GM18858 (cell line): ENCODE data around the gene DNER.
"Not testable (repeated sequence)": the region's sequence is repeated elsewhere in the genome, so short reads cannot be mapped to it uniquely, and the experiment has no call there.

Source experiments
- ATAC-seq: cut with Tn5 transposase; IDR thresholded peaks from one replicate; pipeline ENCODE4 v1.9.1; 2021; ENCODE audit not compliant: unreplicated experiment

DNER gene

GRCh38 chr2:229714080-229714735 is at the start of gene DNER:
TSS of gene DNER (minus strand) at chr2:229714555. CDS start at chr2:229714423, 132 bp downstream.
- ATAC-seq = peak; percentile 57

- no peak for ATAC-seq
These were observed 47.3 kb upstream of the DNER start for GRCh38 chr2:229761663-229762062.

GRCh38 chr2:229757462-229757861 is 43.1 kb upstream of the DNER start:
- not testable (repeated sequence) for ATAC-seq

- ATAC-seq = no peak
These were observed 38.8 kb upstream of the DNER start for GRCh38 chr2:229752970-229753729.

GRCh38 chr2:229749779-229750178 is 35.4 kb upstream of the DNER start:
- no peak for ATAC-seq

GRCh38 chr2:229748950-229749349 is 34.6 kb upstream of the DNER start:
- ATAC-seq = no peak

- ATAC-seq = not testable (repeated sequence)
These were observed 28.3 kb upstream of the DNER start for GRCh38 chr2:229742691-229743090.

GRCh38 chr2:229740279-229740678 is 25.9 kb upstream of the DNER start:
- ATAC-seq = no peak

GRCh38 chr2:229738024-229738625 is 23.8 kb upstream of the DNER start:
- no peak for ATAC-seq

- no peak for ATAC-seq
These were observed 20.1 kb upstream of the DNER start for GRCh38 chr2:229734410-229734809.

GRCh38 chr2:229733611-229734245 is 19.4 kb upstream of the DNER start:
- ATAC-seq = no peak

GRCh38 chr2:229732897-229733296 is 18.5 kb upstream of the DNER start:
- no peak for ATAC-seq

GRCh38 chr2:229731916-229732315 is 17.6 kb upstream of the DNER start:
- ATAC-seq = no peak

GRCh38 chr2:229731363-229731762 is 17.0 kb upstream of the DNER start:
- ATAC-seq = no peak

GRCh38 chr2:229728370-229728769 is 14.0 kb upstream of the DNER start:
- no peak for ATAC-seq

- no peak for ATAC-seq
These were observed 12.3 kb upstream of the DNER start for GRCh38 chr2:229726643-229727042.

GRCh38 chr2:229725716-229726574 is 11.6 kb upstream of the DNER start:
- ATAC-seq = no peak

GRCh38 chr2:229723192-229723591 is 8.8 kb upstream of the DNER start:
- ATAC-seq = not testable (repeated sequence)

- no peak for ATAC-seq
These were observed 5.7 kb upstream of the DNER start for GRCh38 chr2:229719926-229720647.

GRCh38 chr2:229718057-229718456 is 3.7 kb upstream of the DNER start:
- no peak for ATAC-seq
